HCEC 1CT (cell line): ENCODE measurements around the gene B3GALT5.
A peak's percentile ranks its signal among the peaks of the same experiment; 100 is the strongest.

Experiments
- DNase-seq: peaks from one replicate; pipeline ENCODE4 v3.0.0-alpha.2; 2017

Gene B3GALT5

DNA sequence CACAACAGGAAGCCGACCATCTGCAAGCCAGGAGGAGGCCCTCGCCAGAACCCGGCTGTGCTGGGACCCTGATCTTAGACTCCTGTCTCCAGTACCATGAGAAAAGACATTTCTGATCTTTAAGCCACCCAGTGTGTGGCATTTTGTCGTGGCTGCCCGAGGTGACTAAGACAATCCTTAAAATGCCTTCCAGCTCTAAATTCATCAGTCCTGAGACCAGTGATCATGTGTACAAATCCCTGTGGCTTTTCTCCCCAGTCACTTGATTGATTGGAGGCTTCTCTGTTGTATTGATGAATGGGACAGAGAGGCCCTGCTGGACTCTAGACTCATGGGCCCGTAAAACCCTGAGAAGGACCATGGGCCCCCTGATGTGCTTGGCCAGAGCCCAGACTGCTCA is 36.1 kb downstream of the B3GALT5 start:
- DNase-seq = no peak

DNA sequence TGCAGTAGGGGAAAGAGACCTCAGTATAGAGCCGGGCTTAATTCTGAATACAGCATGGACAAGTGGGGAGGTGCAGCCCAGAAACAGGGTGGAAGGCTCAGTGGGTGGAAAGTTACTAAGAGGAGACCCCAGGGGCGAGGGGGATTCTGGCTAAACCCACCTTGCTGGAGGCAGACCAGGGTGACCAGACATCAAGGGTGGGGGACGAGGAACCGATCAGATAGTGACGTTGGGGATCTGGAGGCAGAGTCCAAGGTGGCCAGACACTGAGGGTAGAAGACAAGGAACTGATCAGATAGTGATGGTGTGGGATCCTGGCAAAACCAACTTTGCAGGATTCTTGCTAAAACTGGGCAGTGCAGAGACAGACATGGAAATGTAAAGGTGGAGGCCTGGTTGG is 36.8 kb downstream of the B3GALT5 start:
- no peak for DNase-seq

GRCh38 chr21:39650306-39650705 is 37.6 kb downstream of the B3GALT5 start:
- no peak for DNase-seq

DNA sequence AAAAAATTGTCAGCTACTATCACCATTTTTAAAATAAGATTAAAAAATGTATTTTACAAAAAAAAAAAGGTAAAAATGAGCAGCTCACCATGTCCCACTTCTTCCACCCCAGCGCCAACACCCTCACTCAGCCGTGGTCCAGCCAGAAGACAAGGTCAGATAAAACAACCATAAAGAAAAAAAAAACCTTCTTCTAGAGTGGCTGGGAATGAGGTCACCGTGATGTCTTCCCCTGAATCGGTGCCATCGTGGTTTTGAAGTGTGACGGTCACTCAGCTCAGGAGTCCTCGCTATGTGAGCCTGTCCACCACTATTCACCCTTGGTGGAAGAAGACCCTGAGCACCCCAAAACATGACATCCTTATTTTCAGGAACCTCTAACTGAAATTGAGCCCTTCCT is 38.1 kb downstream of the B3GALT5 start:
- no peak for DNase-seq

GRCh38 chr21:39651206-39651605 is 38.5 kb downstream of the B3GALT5 start:
- no peak for DNase-seq

- no peak for DNase-seq
Measured at GRCh38 chr21:39654951-39655350, 42.2 kb downstream of the B3GALT5 start.

DNA sequence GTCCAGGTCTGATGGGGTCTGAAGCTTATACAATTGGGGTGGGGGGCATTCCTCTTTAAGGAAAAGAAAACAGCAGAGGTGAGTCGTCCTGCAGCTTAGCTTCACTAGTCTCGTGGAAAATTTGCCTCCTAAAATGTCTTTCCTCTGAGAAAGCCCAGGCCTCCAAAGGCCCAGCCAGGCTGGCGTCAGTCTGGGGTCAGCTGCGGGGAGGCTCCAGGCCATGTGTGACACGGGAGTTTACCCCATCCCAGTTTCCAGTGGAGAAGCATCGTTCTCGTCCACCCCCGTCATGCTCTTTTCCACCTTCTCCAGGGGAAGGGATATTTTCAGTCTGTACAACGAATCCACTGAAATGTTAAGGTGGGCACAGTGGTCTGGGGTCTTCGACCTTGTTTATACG is 42.8 kb downstream of the B3GALT5 start:
- no peak for DNase-seq

GRCh38 chr21:39656209-39656608 is 43.5 kb downstream of the B3GALT5 start:
- no peak for DNase-seq

GRCh38 chr21:39657091-39657689 is 44.5 kb downstream of the B3GALT5 start:
- no peak for DNase-seq

DNA sequence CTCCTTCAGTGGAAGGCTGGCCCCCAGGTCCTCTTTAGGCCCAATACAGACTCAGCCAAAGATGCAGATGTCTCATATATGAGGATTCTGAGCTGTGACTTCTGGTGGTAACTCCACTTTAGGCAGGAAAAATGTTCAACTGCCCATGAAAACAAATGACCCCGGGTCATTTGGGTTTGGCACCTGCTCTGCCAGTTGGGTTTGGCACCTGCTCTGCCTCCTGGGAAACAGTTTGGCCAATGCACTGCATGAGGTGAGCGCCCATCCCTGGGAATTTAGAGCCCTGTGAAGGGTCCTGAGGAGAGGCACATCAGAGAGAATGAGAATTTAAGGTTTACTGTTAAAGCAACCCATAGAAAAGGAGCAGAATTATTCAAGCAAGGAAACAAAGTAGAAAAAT is 45.3 kb downstream of the B3GALT5 start:
- DNase-seq = no peak

DNA sequence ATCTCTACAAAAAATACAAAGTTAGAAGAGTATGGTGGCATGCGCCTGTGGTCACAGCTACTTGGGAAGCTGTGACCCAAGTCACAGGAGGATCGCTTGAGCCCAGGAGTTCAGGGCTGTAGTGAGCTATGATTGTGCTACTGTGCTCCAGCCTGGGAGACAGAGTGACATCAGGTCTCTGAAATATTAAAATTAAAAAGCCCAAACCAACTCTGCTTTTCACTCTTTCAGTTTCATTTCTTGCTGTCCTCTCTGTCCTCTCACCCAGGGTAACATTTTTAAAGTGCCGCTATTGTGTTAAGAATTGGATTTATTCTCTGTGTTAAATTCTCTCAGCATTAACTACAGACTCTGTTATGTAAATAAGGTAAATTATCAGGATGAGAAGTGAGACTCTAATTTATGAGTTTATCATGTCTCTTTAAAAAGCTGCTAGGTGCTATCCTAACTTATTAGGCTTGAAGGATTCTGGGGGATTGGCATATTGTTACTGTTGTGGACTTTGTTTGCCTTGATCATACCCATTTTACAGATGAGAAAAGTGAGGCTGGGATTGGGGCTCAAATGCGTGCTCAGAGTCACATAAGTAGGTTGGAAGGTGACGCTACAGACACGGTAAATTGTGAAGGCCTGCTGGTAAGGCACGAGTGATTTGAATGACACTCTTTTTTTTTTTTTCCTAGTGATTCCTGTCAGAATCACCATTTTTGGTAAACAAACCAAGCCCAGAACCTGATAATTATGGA is 46.5 kb downstream of the B3GALT5 start:
- no peak for DNase-seq

- DNase-seq = peak; percentile 7
Measured at GRCh38 chr21:39660191-39660980, 47.6 kb downstream of the B3GALT5 start.

GRCh38 chr21:39661121-39661520 is 48.4 kb downstream of the B3GALT5 start:
- DNase-seq = no peak

DNA sequence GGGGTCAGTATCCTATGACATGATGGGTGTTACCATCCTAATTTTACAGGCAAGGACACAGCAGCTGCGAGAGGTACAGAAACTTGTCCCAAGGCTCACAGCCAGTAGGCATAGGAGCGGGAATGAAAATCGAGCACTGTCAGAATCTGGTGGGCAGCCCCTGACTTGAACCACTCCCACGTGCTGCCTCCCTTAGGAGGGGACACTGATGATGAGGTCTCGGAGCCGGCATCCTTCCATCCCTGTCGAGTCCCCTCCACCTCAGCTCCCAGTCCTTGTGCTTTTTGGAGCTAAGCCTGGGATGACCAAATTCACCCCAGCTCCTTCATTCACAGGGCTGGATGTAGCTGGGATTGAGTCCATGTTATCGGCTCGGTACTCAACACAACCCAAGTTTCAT is 49.0 kb downstream of the B3GALT5 start:
- DNase-seq = no peak

DNA sequence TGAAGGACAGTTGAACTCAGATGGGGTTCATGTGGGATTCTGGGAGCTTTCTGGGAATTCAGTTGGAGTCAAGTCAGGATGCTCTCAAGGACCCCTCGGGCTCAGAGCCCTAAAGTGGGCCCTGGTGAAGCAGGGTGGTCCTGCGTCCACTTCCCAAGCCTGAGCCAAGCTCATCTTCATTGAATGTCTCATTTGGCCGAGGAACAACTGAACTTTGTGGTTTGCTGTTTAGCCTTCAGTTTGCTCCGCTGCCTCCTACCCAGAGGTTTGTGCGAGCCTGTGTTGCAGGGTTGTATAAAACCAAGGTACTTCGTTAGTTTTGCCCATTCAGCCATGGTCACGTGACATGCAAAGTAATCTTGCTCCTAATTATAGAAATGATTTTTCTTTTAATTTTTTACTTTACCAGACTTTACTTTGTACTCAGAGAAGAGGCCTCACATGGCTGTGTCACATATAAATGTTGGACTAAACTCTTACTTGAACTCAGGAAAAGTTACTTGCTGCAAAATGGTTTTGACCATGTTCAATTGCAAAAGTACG is 49.7 kb downstream of the B3GALT5 start:
- DNase-seq = no peak

- no peak for DNase-seq
Measured at GRCh38 chr21:39663066-39663465, 50.3 kb downstream of the B3GALT5 start.

DNA sequence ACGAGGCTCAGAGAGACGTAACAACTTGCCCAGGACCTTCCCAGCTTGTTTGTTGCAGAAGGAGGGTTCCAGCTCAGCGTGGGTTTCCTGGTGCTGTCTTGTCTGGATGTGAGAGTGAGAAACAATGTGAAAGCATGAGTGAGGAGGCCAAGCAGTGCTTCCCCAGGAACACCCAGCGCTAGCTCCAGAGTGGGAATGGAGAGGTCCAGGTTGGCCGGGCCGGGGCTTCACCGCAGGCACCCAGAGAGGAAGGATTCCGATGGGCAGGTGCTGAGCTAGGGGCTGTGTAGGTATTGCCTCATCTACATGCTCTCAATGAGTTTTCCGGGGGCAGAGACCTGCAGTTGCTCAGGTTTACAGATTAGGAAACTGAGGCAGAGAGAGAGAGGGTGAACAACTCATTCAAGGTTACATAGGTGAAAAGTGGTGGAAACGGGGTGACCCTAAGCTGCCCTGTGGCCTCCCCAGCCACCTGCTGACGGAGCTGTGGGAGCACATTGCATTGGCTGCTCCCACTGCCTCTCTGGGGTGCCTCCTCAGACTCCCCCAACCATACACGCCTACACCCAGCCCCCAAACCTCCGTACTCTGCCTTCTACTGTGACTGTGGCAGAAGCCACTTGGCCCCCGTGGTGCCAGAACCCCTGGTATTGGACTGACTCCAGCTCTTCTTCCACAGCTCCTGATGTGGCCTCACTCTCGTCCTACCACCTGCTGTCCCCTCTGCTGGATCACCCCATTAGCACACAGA is 51.2 kb downstream of the B3GALT5 start:
- DNase-seq = no peak

DNA sequence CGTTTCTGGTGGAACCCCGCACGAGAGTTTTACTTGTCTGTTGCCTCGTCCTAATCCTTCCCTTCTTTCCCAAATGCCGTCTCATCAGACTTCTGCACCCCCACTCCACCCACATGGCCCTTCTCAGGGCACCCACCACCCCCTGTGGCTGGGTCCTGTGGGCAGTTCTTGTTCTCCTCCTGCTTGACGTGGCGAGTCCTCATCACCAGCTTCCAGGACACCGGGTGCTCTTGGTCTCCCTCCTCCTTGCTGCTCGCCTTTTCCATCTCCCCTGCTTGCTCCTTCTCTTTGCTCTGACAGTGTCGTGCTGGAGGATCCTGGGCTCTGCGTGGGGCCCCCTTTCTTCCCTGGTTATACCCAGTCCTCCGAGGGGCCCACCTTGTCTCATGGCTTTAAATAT is 51.8 kb downstream of the B3GALT5 start:
- no peak for DNase-seq

GRCh38 chr21:39666026-39666425 is 53.3 kb downstream of the B3GALT5 start:
- DNase-seq = no peak

- no peak for DNase-seq
Measured at GRCh38 chr21:39666681-39667315, 54.1 kb downstream of the B3GALT5 start.

DNA sequence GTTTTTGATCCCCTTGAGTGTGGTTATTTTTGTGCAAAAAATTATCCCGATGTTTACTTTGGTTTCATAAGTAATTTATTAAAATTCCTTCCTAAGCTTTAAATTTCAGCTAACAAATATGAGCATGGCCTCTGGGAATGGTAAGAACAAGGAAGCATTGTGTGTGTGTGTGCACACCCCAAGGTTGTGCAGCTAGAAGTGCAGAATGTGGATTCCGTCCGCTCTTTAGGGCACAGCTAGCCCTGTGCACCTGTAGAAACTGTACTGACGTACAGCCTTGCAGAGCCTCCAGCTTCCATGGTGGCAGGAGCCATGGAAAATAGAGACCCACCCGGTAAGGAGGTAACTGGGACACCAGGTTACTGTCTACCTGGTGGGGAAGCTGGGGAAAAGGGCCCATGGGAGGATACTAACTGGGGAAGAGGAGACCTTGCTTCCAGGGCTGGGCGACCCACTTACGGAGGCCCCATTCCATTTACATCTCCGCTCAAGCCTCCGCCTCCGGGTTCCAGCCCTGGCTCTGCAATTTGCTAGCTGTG is 54.7 kb downstream of the B3GALT5 start:
- no peak for DNase-seq

DNA sequence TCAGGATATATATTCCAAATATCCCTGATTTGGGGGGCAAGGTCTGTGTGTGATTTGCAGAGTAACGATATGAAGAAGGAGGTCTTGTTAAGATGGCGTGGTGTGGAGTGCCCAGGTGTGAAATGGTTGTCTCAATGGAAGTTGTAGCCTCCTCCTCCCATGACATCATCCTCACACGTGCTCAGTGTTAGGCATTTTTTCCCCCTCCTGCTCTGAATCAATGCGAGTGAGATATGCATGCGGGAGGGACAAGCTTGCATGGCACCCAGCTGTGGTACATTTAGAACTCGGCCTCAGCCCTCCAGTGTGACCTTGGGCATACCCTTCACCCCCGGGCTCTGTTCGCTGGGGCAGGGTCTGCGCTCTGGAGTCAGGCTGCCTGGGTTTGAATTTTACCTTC is 55.6 kb downstream of the B3GALT5 start:
- no peak for DNase-seq
